Activated T-cell treated with anti-CD3 and anti-CD28 coated beads for 24 hours (primary cell): Measurements from ENCODE around the gene PEPD.
A peak's percentile ranks its signal among the peaks of the same experiment; 100 is the strongest.

Experiments used
- DNase-seq: peaks from one replicate; pipeline ENCODE4 v3.0.0-alpha.2; 2020; ENCODE audit warnings: low read depth

Gene PEPD

GRCh38 chr19:33437821-33438671 lies 83.5 kb downstream of the PEPD start:
- DNase-seq: no peak

- DNase-seq: no peak
These were observed 84.2 kb downstream of the PEPD start for GRCh38 chr19:33437393-33437820.

- no peak for DNase-seq
These were observed 84.9 kb downstream of the PEPD start for GRCh38 chr19:33436360-33437345.

- no peak for DNase-seq
These were observed 85.8 kb downstream of the PEPD start for GRCh38 chr19:33435706-33436359.

DNA sequence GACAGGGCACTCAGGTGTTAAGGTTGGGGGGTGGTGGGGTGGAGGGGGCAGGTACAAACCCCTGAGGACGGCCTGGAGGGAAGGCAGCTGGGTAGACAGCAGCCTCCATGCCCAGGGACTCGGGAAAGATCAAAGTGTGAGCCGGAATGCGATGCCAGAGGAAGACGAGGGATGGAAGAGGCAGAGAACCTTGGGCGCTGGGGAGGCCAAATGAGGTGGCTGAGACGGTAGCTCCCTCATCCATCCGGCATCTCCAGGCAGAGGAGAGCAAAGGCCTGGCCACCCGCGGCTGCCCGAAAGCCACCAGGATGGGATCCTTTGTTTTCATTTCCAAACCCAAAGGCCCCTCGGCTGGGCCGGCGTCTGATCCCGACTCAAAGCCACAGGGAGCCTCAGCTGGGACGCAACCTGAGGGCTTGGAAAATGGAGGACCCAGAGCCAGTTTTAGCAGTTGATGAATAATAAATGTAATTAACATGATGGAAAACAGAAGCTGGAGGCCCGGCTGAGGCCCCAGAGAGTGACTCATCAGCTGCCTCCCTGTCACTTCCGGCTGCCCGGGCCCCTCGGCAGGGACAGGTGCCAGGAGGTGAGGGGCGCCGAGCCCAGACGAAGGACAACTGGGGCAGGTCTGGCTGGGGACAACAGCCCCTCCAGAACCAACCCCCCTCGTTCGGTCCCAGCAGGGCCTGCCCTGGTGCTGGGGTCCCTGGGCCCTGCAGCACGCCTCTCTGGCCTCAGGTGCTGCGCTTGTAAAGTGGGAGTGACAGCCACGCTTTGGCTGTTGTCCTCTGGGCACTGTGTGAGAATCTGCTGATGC lies 86.5 kb downstream of the PEPD start:
- DNase-seq: no peak

DNA sequence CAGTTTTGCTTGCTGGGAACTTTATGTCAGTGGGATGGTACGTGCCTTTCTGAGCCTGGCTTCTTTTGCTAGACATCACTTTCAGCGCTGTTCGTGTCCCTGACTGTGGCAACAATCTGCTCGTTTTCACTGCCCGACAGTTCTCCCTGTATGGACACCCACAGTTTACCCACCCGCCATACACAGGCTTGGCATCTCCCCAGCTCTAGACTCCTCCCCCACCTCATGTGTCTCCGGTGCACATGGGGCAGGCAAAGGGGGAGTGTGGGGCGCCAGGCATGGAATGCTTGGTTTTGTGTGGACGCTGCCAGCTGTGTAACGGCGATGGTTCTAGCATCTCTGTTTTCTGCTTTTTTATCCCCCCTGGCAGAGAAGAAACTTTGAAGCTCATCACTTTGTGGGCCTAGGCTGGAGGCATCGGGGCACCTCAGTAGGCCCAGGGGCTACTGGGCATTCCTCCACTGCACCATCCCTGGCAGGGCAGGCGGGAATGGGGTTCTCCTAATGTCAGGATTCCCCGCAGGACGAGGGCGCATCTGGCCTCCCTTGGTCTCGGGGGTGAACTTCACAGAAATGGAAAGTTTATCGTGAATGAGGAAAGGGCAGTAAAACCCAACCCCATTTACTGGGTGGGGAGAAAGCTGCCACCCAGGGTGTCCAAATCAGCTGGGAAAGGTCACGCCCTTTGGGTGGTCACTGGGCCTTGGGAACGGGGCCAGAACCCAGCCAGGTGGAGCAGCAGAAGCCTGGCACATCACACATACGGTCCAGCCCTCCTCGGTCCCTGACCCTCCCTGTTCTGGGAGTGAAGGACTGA lies 87.3 kb downstream of the PEPD start:
- no peak for DNase-seq

DNA sequence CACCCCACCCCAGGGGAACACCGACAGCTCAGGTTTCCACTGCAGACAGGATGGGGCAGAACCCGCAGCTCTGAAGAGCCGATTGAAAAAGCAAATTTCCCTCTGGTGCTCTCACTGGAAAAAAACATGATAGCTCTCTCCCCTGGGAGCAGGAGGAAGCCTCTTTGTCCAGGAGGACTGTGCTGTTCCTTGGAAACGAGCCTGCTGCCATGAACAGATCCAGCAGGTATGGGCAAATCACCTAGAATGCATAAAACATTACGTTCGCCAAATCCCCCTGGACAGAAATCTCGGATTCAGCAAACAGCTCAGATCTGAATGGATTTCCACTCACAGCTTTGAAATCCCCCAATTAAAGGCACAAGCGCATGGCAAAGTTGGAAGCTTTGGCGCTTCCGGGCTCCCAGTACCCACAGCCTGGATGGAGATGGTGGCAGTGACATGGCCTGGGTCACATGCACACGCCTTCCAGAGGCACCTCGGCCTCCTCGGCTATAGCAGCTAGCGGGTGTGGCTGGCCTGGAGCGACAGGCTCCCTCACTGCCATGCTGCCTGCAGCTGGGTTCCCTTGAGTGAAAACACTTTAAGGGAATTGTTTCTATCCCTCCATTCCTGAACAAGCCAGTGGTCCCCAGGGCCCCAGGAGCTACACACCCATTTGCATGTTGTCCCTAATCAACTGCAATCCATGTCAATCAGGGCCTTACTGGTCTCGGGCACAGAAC lies 89.0 kb downstream of the PEPD start:
- no peak for DNase-seq

DNA sequence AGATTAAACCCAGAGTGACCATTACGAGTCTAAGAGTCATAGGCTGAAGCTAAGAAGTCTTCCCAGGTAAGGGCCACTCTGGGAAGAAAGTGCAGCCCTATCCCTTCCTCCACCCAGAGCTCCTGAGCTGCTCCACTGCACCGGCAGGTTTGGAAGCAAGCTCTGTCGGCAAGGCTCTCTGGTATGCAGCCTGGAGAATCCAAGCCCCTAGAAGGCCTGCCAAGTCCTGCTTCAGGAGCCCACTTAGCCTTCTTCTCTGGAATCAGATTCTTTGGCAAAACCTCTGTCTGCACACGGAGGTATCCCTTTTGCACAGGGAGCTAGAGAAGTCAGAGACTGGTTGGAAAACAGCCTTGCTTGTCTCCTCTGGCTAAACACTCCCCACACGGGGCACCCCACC lies 89.6 kb downstream of the PEPD start:
- no peak for DNase-seq

- DNase-seq: peak; percentile 42
These were observed 90.8 kb downstream of the PEPD start for GRCh38 chr19:33430674-33431277.

GRCh38 chr19:33429891-33430673 lies 91.5 kb downstream of the PEPD start:
- DNase-seq: no peak

DNA sequence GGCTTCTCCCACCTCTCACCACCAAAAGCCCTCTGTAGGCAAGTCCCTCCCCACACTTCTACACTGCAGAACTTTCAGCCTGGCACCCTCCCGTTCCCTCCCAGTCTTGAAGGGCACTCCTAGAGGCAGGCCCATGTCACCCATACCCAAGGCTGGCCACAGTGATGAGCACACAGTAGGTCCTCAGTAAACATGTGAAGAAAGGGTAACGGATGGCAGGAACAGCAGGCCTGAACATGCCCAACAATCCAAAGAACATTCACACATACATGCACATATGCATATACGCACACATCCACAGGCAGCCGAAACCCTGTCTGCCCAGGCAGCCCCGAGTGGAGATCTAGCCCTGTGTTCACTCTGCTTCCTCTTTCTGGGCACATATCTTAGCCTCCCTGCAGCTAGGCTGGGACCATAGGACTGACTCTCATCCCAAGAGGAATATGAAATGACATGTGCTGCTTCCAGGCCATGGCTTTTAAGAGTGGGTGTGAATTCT lies 92.9 kb downstream of the PEPD start:
- DNase-seq: no peak

- no peak for DNase-seq
These were observed 93.6 kb downstream of the PEPD start for GRCh38 chr19:33427801-33428626.

- DNase-seq: no peak
These were observed 94.8 kb downstream of the PEPD start for GRCh38 chr19:33426621-33427361.

GRCh38 chr19:33424181-33424580 lies 97.4 kb downstream of the PEPD start:
- no peak for DNase-seq

DNA sequence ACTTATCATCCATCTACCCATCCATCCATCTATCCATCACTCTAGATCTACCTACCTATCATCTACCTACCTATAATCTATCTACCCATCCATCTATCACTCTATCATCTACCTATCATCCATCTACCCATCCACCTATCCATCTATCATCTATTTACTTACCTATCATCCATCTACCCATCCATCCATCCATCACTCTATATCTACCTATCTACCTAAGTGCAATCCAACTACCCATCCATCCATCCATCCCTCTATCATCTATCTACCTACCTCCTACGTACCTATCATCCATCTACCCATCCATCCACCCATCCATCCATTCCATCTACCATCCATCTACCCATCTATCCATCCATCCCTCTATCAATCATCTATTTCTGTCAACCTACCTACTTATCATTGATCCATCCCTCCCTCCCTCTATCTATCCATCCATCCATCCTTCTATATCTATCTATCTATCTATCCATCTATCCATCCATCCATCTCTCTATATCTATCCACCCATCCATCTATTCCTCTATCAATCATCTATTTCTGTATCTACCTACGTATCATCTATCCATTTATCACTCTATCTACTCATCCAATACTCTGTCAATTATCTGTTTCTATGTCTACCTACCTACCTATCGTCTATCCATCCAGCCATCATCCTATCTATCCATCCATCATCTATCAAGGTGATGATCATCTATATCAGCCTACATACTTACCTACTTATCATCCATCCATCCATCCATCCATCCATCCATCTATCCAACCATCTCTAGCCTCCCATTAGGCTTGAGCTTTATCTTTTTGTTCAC lies 99.0 kb downstream of the PEPD start:
- no peak for DNase-seq

DNA sequence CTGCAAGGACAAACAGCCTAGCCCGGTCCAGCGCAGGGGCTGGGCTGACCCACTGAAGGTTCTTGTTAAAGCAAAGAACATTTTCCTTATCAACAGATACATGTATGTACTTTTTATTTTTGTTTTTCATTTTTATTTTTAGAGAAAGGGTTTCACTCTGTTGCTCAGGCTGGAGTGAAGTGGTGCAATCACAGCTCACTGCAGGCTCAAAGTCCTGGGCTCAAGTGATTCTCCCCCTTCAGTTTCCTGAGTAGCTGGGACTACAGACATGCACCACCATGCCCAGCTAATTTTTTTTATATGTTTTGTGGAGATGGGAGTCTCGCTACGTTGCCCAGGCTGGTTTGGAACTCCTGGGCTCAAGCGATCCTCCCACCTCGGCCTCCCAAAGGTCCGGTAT lies 100.2 kb downstream of the PEPD start:
- DNase-seq: no peak
